DOHH2 (cell line): ENCODE data around the gene LIN54.
A peak's percentile ranks its signal among the peaks of the same experiment; 100 is the strongest.

ENCODE experiments used
- H3F3A ChIP-seq: fragments of 200-600 bp; sonication (generic), shearing (Covaris generic); 2 replicates; pipeline ENCODE4 v1.6.0; 2016; ENCODE audit warnings: antibody characterized with exemption, mild to moderate bottlenecking; ENCODE audit not compliant: control insufficient read depth, insufficient read depth
- H3K27ac ChIP-seq: fragments of 200-600 bp; sonication (generic); 2 replicates; pipeline ENCODE4 v1.5.1; 2014; ENCODE audit warnings: low read depth, mild to moderate bottlenecking, low read length, moderate library complexity
- H3K27me3 ChIP-seq: fragments of 200-600 bp; sonication (generic); 2 replicates; pipeline ENCODE4 v1.6.1; 2014; ENCODE audit warnings: mild to moderate bottlenecking, low read length, mixed read lengths; ENCODE audit not compliant: control insufficient read depth
- H3K36me3 ChIP-seq: fragments of 200-600 bp; sonication (generic); 2 replicates; pipeline ENCODE4 v1.6.1; 2014; ENCODE audit warnings: mild to moderate bottlenecking, low read length, moderate library complexity, mixed read lengths; ENCODE audit not compliant: control insufficient read depth
- H3K4me1 ChIP-seq: fragments of 200-600 bp; sonication (generic); 2 replicates; pipeline ENCODE4 v1.6.1; 2014; ENCODE audit warnings: mild to moderate bottlenecking, low read length, mixed read lengths; ENCODE audit not compliant: control insufficient read depth
- H3K4me2 ChIP-seq: fragments of 200-600 bp; sonication (generic); 2 replicates; pipeline ENCODE4 v1.6.0; 2014; ENCODE audit warnings: mild to moderate bottlenecking, low read length, moderate library complexity
- H3K4me3 ChIP-seq: fragments of 200-600 bp; sonication (generic); 2 replicates; pipeline ENCODE4 v1.5.1; 2014; ENCODE audit warnings: mild to moderate bottlenecking, low read length, mixed read lengths
- H3K79me2 ChIP-seq: fragments of 200-600 bp; sonication (generic); 2 replicates; pipeline ENCODE4 v1.6.1; 2014; ENCODE audit warnings: mild to moderate bottlenecking, low read length, mixed read lengths; ENCODE audit not compliant: control insufficient read depth
- H3K9me2 ChIP-seq: fragments of 200-600 bp; sonication (generic); replicated peaks from 2 replicates; pipeline ENCODE4 v1.6.1; 2014; ENCODE audit warnings: mild to moderate bottlenecking, low read length, mixed read lengths; ENCODE audit not compliant: control insufficient read depth
- H3K9me3 ChIP-seq: fragments of 200-600 bp; sonication (generic); 2 replicates; pipeline ENCODE4 v1.6.1; 2014; ENCODE audit warnings: antibody characterized with exemption, low read length, mixed read lengths; ENCODE audit not compliant: control insufficient read depth, insufficient read depth
- H4K20me1 ChIP-seq: fragments of 200-600 bp; sonication (generic); 2 replicates; pipeline ENCODE4 v1.6.0; 2014; ENCODE audit warnings: low read depth, mild to moderate bottlenecking, antibody characterized with exemption, low read length, moderate library complexity; ENCODE audit not compliant: control insufficient read depth, insufficient read depth
- CTCF ChIP-seq: fragments of 200-600 bp; sonication (generic); IDR thresholded peaks from one replicate; pipeline ENCODE4 v1.5.1; 2014; ENCODE audit warnings: antibody characterized with exemption, mild to moderate bottlenecking, low read depth, low read length; ENCODE audit not compliant: poor library complexity, severe bottlenecking
- EZH2phosphoT487 ChIP-seq: fragments of 200-600 bp; sonication (generic); IDR thresholded peaks from 2 replicates; pipeline ENCODE4 v1.6.1; 2017; ENCODE audit warnings: borderline replicate concordance, mild to moderate bottlenecking, antibody characterized with exemption, low read length, moderate library complexity, mixed read lengths

The LIN54 gene

DNA sequence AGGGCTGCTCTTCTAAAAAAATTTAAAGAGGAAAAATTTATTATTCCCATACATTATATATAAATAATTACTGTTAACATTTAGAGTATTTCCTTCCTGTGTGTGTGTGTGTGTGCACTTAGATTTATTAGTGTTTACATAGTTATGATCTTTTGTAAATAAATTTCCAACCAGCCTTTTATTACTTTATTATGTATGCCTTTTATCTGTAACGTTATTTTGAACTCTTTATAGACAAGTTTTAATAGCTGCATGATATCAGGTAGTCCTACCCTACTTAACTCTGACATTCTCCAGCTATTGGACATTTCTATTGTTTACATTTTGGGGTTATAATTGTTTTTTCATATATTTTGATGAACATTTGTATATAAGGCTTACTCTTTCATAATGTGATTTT lies 101.3 kb downstream of the LIN54 start:
- Histone ChIP-seq H3K27ac (no peak overlapping the region), H3K9me2 (no peaks in the 10 kb centered on the region), H3K4me3 (no peak overlapping the region), H4K20me1 (no peaks in the 10 kb centered on the region), H3K36me3 (peaks cover 16% of the 10 kb centered on the region), H3K27me3 (no peaks in the 10 kb centered on the region), H3F3A (no peaks in the 10 kb centered on the region), H3K4me2 (no peak overlapping the region), H3K79me2 (no peaks in the 10 kb centered on the region), H3K9me3 (no peaks in the 10 kb centered on the region), H3K4me1 (peaks cover 17% of the 10 kb centered on the region)
- TF ChIP-seq CTCF: no peak
- TF ChIP-seq EZH2phosphoT487: no peak

DNA sequence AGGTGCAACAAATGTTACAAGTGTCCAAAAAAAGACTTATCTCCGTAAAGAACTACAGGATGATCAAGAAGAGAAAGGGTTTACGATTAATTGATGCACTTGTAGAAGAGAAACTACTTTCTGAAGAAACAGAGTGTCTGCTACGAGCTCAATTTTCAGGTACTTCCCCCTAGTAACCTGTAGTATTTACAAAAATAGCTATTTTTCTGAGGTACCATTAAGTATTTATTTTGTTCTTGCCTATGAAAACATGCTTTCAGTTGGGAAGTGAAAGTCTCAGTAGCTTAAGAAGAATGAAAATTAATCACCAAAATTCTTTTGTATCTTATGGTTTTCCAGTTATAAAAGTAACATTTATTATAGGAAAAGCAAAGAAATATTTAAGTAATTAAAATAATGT lies 104.2 kb downstream of the LIN54 start:
- Histone ChIP-seq H3K4me2 (peak overlapping the region; percentile 6; the same call in 1 of the 2 replicates), H3K4me3 (no peak overlapping the region), H3K79me2 (peaks cover 17% of the 10 kb centered on the region), H4K20me1 (no peaks in the 10 kb centered on the region), H3K27ac (no peak overlapping the region), H3K9me3 (no peaks in the 10 kb centered on the region), H3K36me3 (peaks cover 16% of the 10 kb centered on the region), H3K9me2 (no peaks in the 10 kb centered on the region), H3F3A (peaks cover 5% of the 10 kb centered on the region), H3K4me1 (peaks cover 28% of the 10 kb centered on the region), H3K27me3 (no peaks in the 10 kb centered on the region)
- TF ChIP-seq CTCF (no peak), EZH2phosphoT487 (no peak)

- Histone ChIP-seq H3K27ac (no peak overlapping the region), H3K4me2 (0 out of 2 replicates have a peak overlapping the region, but pooled peaks have one; percentile 6), H3K27me3 (no peaks in the 10 kb centered on the region), H3K79me2 (peaks cover 24% of the 10 kb centered on the region), H3K9me2 (no peaks in the 10 kb centered on the region), H3F3A (peaks cover 9% of the 10 kb centered on the region), H3K36me3 (peaks cover 20% of the 10 kb centered on the region), H3K4me3 (no peak overlapping the region), H4K20me1 (no peaks in the 10 kb centered on the region), H3K9me3 (no peaks in the 10 kb centered on the region), H3K4me1 (peaks cover 28% of the 10 kb centered on the region)
- TF ChIP-seq CTCF (no peak), EZH2phosphoT487 (no peak)
These were observed 105.4 kb downstream of the LIN54 start for GRCh38 chr4:82905205-82905604.
